ENCODE measurements around the gene ASB2.

GRCh38 chr14:93921001-93921806 is 55.2 kb downstream of the ASB2 start:
- TF ChIP-seq CTCF (IDR thresholded peaks at IDR 0.05; ENCODE audit: borderline replicate concordance, extremely low read depth, low read length, poor library complexity, severe bottlenecking) (no peak), EZH2 (IDR thresholded peaks at IDR 0.05; ENCODE audit: borderline replicate concordance, low read depth, low read length, severe bottlenecking) (no peak)

Measured in DND-41 (cell line).